Ovary (tissue), 3 donors: ENCODE data around the gene TTC22.

Experiments
- POLR2A ChIP-seq: fragments of 450-650 bp; IDR thresholded peaks from one replicate; pipeline ENCODE4 v1.6.1; 2017; ENCODE audit warnings: antibody characterized with exemption, mild to moderate bottlenecking, moderate library complexity
- TF ChIP-seq, protein P1 (sequence below), 3 donors: fragments of 450-650 bp in 2 of 3; fragments of 200-600 bp in 1 of 3; IDR thresholded peaks; one replicate each; pipeline versions ENCODE4 v1.5.1 to v1.8.0; 2016 to 2022; ENCODE audit warnings: antibody characterized with exemption in 3 of 3, mild to moderate bottlenecking in 1 of 3
- donor health status: DM: no; HTN: no; CAD: no.

- no peak for TF ChIP-seq POLR2A
- TF ChIP-seq, protein P1, sequence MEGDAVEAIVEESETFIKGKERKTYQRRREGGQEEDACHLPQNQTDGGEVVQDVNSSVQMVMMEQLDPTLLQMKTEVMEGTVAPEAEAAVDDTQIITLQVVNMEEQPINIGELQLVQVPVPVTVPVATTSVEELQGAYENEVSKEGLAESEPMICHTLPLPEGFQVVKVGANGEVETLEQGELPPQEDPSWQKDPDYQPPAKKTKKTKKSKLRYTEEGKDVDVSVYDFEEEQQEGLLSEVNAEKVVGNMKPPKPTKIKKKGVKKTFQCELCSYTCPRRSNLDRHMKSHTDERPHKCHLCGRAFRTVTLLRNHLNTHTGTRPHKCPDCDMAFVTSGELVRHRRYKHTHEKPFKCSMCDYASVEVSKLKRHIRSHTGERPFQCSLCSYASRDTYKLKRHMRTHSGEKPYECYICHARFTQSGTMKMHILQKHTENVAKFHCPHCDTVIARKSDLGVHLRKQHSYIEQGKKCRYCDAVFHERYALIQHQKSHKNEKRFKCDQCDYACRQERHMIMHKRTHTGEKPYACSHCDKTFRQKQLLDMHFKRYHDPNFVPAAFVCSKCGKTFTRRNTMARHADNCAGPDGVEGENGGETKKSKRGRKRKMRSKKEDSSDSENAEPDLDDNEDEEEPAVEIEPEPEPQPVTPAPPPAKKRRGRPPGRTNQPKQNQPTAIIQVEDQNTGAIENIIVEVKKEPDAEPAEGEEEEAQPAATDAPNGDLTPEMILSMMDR (IDR thresholded peaks at IDR 0.05) = no peak
These were observed 47.1 kb downstream of the TTC22 start for GRCh38 chr1:54754045-54754444.
